Measurements from ENCODE around the gene LAGE3. TPM values are rescaled to one million over a fixed set of nuclear protein-coding genes. Genes with fewer than 3 reads are reported as not detected.

Gene LAGE3
- total and polyA plus RNA-seq, 2 of the 8 experiments (the other 6 are each of a cell fraction or from before 2014, with no cell fraction given) = 44.5 to 102 TPM

DNA sequence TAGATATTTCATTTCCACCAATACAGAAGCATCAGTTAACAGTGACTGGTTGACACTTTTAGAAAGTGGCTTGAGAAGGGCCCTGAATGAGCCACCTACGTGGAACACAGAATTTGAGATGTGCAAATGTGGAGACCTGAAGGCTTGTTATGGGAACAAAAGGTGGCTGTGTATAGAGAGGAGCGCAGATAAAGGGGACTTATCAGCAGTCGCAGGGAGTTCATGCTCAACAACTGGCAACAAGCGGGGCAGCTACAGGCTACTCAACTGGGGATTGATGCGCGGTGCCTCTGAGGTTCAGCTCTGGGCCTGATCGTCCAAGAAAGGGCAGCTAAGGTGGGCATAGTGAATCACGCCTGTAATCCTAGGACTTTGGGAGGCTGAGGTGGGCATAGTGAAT is 40.3 kb upstream of the LAGE3 start:
- no peak overlapping the region for H4K5ac ChIP-seq (ENCODE audit: insufficient read length, low read depth, low read length)
- H3K23me2 ChIP-seq (ENCODE audit: low read depth, low read length) = peaks cover 9% of the 10 kb centered on the region
- H3K27ac ChIP-seq (ENCODE audit: low read depth, low read length) = no peak overlapping the region
- H2AFZ ChIP-seq (ENCODE audit: low read length) = no peak overlapping the region
- no peak overlapping the region for H3K4me3 ChIP-seq (ENCODE audit: extremely low read depth in 1 of 4, insufficient read depth in 2 of 4, low read depth in 3 of 4, low read length in 4 of 4)
- no peak overlapping the region for H3K9ac ChIP-seq (replicated peaks in 1 of 4; ENCODE audit: extremely low read depth in 1 of 4, low read depth in 3 of 4, low read length in 3 of 4)
- no peak overlapping the region for H2BK15ac ChIP-seq (ENCODE audit: low read length)
- H2BK5ac ChIP-seq (ENCODE audit: low read depth, low read length) = no peak overlapping the region
- H2BK120ac ChIP-seq (replicated peaks; ENCODE audit: low read depth, low read length) = no peak overlapping the region
- H3K36me3 ChIP-seq (ENCODE audit: control insufficient read depth in 2 of 4, insufficient read depth in 4 of 4, low read length in 3 of 4) = no peaks in the 10 kb centered on the region
- H3K4me1 ChIP-seq (replicated peaks in 1 of 4; ENCODE audit: control insufficient read depth in 3 of 4, insufficient read depth in 4 of 4, low read length in 3 of 4) = peaks cover 1 to 10% (median 7%) of the 10 kb centered on the region in 4 experiments; a peak in 6 of 7 replicates
- no peak overlapping the region for H3K14ac ChIP-seq (ENCODE audit: insufficient read length)
- no peaks in the 10 kb centered on the region for H3K9me3 ChIP-seq (ENCODE audit: insufficient read depth in 2 of 2, low read depth in 1 of 2, low read length in 1 of 2)
- CTCF ChIA-PET (ENCODE audit: partially characterized antibody) = interaction anchor here (1.9 kb wide), 1 partner anchor 14 kb away, joined by 5 read pairs; no protein-coding TSS in a partner anchor
- no peak overlapping the region for H2AK5ac ChIP-seq (ENCODE audit: low read depth, low read length)
- no peak overlapping the region for H3K4ac ChIP-seq (replicated peaks; ENCODE audit: insufficient read length, low read depth, low read length)
- no peaks in the 10 kb centered on the region for H3K79me2 ChIP-seq (ENCODE audit: control insufficient read depth in 1 of 2, insufficient read depth in 2 of 2, low read length in 2 of 2)
- FAIRE-seq (no peak), DNase-seq (ENCODE audit: low read depth in 1 of 2, low spot score in 2 of 2) (no peak)
- no peak overlapping the region for H4K91ac ChIP-seq (replicated peaks; ENCODE audit: insufficient read length, low read length)
- no peak for TF ChIP-seq SIN3A (conservative IDR thresholded peaks at IDR 0.05 in 1 of 2, IDR thresholded peaks at IDR 0.05 in 1 of 2; ENCODE audit: low read depth in 1 of 2, low read length in 2 of 2)
- no peak for TF ChIP-seq RFX5 (IDR thresholded peaks at IDR 0.05; ENCODE audit: borderline replicate concordance, low read depth, low read length)
- no peak for TF ChIP-seq POU5F1 (IDR thresholded peaks at IDR 0.05; ENCODE audit: low read depth, low read length)
- TF ChIP-seq BRCA1 (IDR thresholded peaks at IDR 0.05; ENCODE audit: low read depth, low read length) = no peak
- TF ChIP-seq PHF8 (conservative IDR thresholded peaks at IDR 0.05; ENCODE audit: low read depth, low read length) = no peak
- TF ChIP-seq SP1 (IDR thresholded peaks at IDR 0.05; ENCODE audit: low read depth, low read length) = no peak
- no peak for TF ChIP-seq EGR1 (IDR thresholded peaks at IDR 0.05; ENCODE audit: borderline replicate concordance, low read depth, low read length)
- TF ChIP-seq SAP30 (IDR thresholded peaks at IDR 0.05; ENCODE audit: insufficient read depth, insufficient replicate concordance, low read length) = no peak
- TF ChIP-seq ZNF274 (IDR thresholded peaks at IDR 0.05; ENCODE audit: borderline replicate concordance, extremely low read depth, low read length) = no peak
- TF ChIP-seq BACH1 (IDR thresholded peaks at IDR 0.05; ENCODE audit: low read length) = no peak
- no peak for TF ChIP-seq TCF12 (IDR thresholded peaks at IDR 0.05; ENCODE audit: low read depth, low read length)
- TF ChIP-seq TBP (IDR thresholded peaks at IDR 0.05; ENCODE audit: low read depth, low read length) = no peak
- H3K27me3 ChIP-seq (replicated peaks in 1 of 4; ENCODE audit: control insufficient read depth in 3 of 4, extremely low read depth in 1 of 4, insufficient read depth in 3 of 4, low read length in 3 of 4) = peaks cover 0 to 5% (median 0%) of the 10 kb centered on the region in 4 experiments; a peak in 3 of 7 replicates
- H3K4me2 ChIP-seq (ENCODE audit: insufficient read depth in 1 of 2, low read depth in 2 of 2, low read length in 2 of 2) = no peak overlapping the region
- H3K79me1 ChIP-seq (ENCODE audit: low read depth, low read length) = no peaks in the 10 kb centered on the region
- no peak overlapping the region for H4K8ac ChIP-seq (ENCODE audit: extremely low read depth, insufficient read depth, low read length)
- WGBS, 2 experiments (ENCODE audit: extremely low coverage in 1 of 2, insufficient coverage in 1 of 2, insufficient read length in 1 of 2, insufficient replicate concordance in 2 of 2, low coverage in 1 of 2, low lambda C conversion rate in 2 of 2, missing lambda C conversion rate in 1 of 2) = 91% methylated on average over 6 of the region's 8 CpGs; no CpG with 5 or more reads in 1 of the 2 experiments
- no peaks in the 10 kb centered on the region for H4K20me1 ChIP-seq (replicated peaks in 1 of 2; ENCODE audit: control insufficient read depth in 1 of 2, insufficient read depth in 2 of 2, low read length in 2 of 2)
- H3K18ac ChIP-seq (ENCODE audit: extremely low read depth, low read length) = no peak overlapping the region
- no peak overlapping the region for H3K23ac ChIP-seq (ENCODE audit: insufficient read length)
- no peak overlapping the region for H3K56ac ChIP-seq (replicated peaks; ENCODE audit: insufficient read length, low read depth, low read length)
- no peak overlapping the region for H2BK20ac ChIP-seq (ENCODE audit: low read length)
- no peak overlapping the region for H2BK12ac ChIP-seq (ENCODE audit: low read depth, low read length)
- POLR2A ChIA-PET (ENCODE audit: partially characterized antibody) = interaction anchor here (1.0 kb wide), 1 partner anchor 122 kb away, joined by 3 read pairs; no protein-coding TSS in a partner anchor
